Stimulated activated CD4-positive, alpha-beta T cell treated with anti-CD3 and anti-CD28 coated beads, Interleukin-1b, Interleukin-23, amount 100 ng/mL, for 24 hours (primary cell): Measurements from ENCODE around the gene PBX3.

Experiments used
- DNase-seq, 4 experiments: peaks; one replicate each; pipeline ENCODE4 v3.0.0-alpha.2; 2020; ENCODE audit warnings: low read depth in 4 of 4, low spot score in 1 of 4

PBX3 gene

GRCh38 chr9:125968714-125969374, 221.7 kb downstream of the PBX3 start:
- DNase-seq, result no peak

DNA sequence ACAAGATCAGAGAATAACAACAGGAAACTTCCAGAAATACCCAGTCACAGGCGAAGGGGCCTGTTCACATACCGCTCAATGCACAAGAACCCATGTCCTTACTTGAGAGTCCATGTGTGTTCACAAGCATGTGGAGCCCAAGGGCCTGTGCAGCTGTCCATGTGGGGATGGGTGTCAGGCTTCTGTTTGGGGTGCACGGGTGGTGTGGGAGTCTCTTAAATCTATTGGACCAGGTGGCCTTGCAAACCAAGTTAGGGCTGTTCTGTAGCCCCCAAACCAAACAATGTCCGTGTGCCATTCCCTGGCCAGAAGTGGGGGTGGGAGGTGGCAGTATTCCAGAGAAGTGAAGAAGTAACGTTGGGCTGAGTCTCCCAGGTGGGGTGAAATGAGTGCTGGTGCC, 222.3 kb downstream of the PBX3 start:
- DNase-seq, result no peak

DNA sequence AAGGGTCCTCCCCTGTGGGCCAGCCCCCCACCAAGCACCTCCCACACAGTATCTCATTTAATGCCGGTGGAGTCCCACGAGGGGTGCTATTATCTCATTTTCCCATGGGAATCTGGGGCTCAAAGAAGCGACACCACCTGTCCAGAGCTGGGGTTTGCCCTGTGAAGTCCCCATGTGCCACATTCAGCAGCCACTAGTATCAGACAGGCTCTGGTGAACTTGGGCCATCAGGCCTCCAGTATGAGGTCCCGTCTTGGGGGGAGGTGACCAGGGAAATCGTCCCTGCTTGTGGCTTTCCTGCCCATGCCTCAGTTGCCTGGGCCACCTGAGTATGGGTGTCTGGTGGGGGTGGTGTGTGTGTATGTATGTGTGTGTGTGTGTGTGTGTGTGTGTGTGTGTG, 222.7 kb downstream of the PBX3 start:
- DNase-seq, result no peak

GRCh38 chr9:125970340-125970739, 223.2 kb downstream of the PBX3 start:
- DNase-seq, result no peak

GRCh38 chr9:125971050-125971449, 223.9 kb downstream of the PBX3 start:
- DNase-seq, result no peak

GRCh38 chr9:125972012-125972729, 225.0 kb downstream of the PBX3 start:
- no peak for DNase-seq

DNA sequence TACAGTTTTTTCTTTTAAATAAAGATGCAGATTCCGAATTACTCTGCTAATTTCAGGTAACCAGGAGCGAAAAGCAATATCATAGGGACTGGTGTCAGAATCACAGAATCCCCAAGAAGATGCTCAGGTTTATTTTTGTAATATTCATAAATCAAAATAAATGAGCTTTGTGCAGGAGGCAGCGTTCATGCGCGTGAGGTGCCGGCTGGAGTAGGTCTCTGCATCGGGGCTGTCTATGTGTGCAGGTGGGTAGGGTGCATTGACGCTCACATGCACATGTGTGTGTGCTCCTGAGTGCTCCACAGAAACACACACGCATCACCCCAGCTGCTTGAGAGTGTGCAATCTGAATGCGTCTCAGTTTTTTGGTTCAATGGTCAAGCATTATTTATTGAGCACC, 226.4 kb downstream of the PBX3 start:
- DNase-seq, result no peak

- no peak for DNase-seq
These were observed 227.5 kb downstream of the PBX3 start for GRCh38 chr9:125974705-125975104.

GRCh38 chr9:125977223-125977622, 230.1 kb downstream of the PBX3 start:
- no peak for DNase-seq

GRCh38 chr9:125979383-125979782, 232.2 kb downstream of the PBX3 start:
- no peak for DNase-seq

- DNase-seq, result no peak
These were observed 235.7 kb downstream of the PBX3 start for GRCh38 chr9:125982798-125983406.

DNA sequence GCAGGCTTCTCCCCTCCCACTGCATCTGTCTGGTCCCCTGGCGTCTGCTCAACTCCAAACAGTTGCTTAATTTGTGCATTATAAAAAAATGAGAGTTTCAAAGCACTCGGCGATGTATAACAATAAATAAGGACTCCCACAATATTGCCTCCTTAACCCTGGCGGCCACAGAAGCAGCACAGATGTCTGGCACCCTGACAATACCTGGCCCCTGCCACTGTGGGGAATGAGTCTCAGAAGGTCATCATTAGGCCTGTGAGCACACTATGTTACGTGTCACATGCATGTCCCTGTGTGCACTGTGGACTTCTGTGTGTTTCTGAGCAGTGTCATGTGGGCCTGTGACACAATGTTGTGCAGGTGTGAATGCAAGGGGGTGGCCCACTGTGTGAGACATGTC, 236.5 kb downstream of the PBX3 start:
- DNase-seq, result no peak

DNA sequence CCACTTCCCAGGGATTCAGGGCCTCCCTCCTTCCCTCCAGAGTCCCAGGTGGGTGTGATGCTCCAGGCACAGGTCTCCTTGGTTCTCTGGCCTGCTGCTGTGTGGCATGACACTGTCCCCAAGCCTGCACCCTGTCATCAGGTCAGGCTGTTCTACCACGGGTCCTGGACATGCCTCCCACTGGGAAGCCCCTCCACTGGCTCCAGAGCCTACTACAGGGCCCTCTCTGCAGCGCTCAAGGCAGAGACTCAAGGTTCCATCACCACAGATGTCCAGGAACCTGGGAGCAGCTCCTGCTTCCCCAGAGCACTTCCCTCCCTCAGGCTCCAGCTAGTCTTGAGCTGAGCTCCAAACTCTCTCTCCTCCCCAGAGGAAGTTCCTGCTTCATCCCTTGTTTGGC, 237.3 kb downstream of the PBX3 start:
- no peak for DNase-seq

GRCh38 chr9:125985142-125985997, 238.2 kb downstream of the PBX3 start:
- no peak for DNase-seq

- DNase-seq, result no peak
These were observed 239.0 kb downstream of the PBX3 start for GRCh38 chr9:125985998-125986655.

DNA sequence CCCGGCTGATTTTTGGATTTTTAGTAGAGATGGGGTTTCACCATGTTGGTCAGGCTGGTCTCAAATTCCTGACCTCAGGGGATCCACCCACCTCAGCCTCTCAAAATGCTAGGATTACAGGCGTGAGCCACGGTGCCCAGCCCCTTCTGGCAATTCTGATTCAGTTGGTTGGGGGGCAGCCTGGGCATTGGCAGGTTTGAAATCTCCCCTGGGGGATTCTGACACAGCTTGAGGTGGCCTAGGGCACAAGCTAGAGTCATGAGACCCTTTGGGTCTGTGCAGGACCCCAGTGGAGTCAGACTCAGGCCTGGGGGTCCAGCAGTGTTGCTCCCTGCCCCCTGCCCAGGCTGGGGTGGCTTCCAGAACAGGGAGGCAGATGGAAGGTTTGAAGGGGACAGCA, 239.8 kb downstream of the PBX3 start:
- DNase-seq, result no peak

DNA sequence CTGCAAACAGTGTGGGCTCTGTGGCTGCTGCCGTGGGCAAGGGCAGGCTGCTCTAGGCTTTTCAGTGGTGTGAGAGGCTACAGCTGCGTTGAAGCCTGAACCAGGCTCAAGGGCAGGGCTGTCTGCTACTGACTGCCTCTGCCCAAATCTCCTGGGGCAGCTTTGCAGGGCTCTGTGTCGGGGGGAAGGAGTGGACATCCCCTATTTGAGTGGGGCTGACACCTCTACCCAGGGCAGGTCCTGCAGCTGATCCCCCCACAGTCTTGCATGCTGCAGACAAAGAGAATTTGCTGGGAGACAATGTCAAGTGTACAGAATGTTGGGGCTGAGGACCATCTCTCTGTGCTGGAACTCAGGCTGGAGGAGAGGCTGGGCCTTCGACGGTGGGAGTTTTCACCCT, 240.2 kb downstream of the PBX3 start:
- DNase-seq, result no peak

DNA sequence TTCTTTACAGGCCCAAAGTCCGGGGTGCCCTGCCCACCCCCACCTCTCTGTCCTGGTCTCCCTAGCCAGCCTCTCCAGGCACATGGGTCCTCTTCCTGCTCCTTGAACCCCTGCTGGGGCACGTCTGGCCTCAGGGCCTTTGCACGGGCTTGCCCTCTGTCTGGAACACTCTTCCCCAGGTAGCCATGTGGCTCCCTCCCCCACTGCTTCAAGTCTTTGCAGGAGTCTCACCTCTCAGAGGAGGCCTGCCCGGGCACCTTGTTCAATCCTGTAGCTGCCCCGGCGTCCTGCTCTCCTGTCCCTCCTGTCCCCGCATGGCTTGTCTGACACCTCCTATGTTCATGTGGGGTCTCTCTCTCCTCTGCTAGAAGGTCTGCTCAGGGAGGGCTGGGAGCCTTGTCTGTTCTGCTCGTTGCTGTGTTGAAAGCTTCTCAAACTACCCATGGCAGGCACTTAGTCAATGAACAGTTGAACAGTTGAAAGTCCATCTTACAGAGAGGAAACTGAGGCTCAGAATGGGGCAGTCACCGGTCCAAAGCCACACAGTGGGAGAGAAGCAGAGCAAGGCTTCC, 241.4 kb downstream of the PBX3 start:
- DNase-seq, result no peak

DNA sequence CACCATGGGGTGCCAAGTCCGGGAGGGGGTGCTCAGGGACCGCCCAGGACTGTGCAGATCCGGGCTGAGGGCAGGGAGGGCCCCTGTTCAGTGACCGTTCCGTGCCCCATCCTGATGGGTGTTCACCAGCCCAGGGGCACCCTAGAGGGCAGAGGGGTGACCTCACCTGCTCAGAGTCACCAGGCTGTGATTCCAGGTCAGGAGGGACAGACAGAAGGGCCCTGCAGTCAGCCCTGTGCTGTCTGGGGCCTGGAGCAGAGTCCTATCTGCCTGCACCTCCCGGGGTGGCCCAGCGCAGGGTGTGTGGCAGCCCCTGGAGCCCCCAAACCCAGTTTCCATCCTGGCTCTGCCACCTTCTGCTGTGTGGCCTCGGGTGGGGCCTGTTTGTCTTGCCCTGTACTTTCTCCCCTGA, 241.9 kb downstream of the PBX3 start:
- DNase-seq, result no peak

GRCh38 chr9:125989524-125990180, 242.5 kb downstream of the PBX3 start:
- DNase-seq, result no peak
